ENCODE measurements around the gene PAH. TPM values are rescaled to one million over a fixed set of nuclear protein-coding genes. Genes with fewer than 3 reads are reported as not detected.

PAH gene
- total and polyA plus RNA-seq, 10 of the 15 experiments (the other 5 are each of a cell fraction or from before 2014, with no cell fraction given): 0.20 to 4.8 (median 0.55) TPM; not detected in 1

- TF ChIP-seq GABPA (IDR thresholded peaks at IDR 0.05; ENCODE audit: low read depth): no peak
- no peak for TF ChIP-seq TCF12 (IDR thresholded peaks at IDR 0.05; ENCODE audit: low read depth, low read length)
- TF ChIP-seq BMI1 (IDR thresholded peaks at IDR 0.05; ENCODE audit: borderline replicate concordance): no peak
- no peak for TF ChIP-seq ZSCAN29 (IDR thresholded peaks at IDR 0.05)
- no peak for TF ChIP-seq SMAD1 (IDR thresholded peaks at IDR 0.05; ENCODE audit: low read depth, partially characterized antibody)
Observed at GRCh38 chr12:102933168-102933567, 16.1 kb upstream of the PAH start (continued).

GRCh38 chr12:102927220-102927619 lies 10.2 kb upstream of the PAH start:
- no peaks in the 10 kb centered on the region for H3K79me2 ChIP-seq (ENCODE audit: control insufficient read depth, insufficient read depth, low read length)
- H4K20me1 ChIP-seq (ENCODE audit: control insufficient read depth, insufficient read depth): no peaks in the 10 kb centered on the region
- no peak overlapping the region for H3K4me3 ChIP-seq
- H3K27me3 ChIP-seq (replicated peaks in 1 of 2; ENCODE audit: control insufficient read depth in 2 of 2, insufficient read depth in 2 of 2, low read length in 1 of 2): no peaks in the 10 kb centered on the region; a peak in 1 of 4 replicates
- no peak for DNase-seq (ENCODE audit: low read depth, low spot score)
- RAD21 ChIA-PET (ENCODE audit: unreplicated experiment): interaction anchor here (1.1 kb wide), 1 partner anchor 22 kb away, joined by 3 read pairs; no protein-coding TSS in a partner anchor
- no TSS peak for BruUV-seq (replicated peaks)
- no peaks in the 10 kb centered on the region for H3K4me1 ChIP-seq (ENCODE audit: control insufficient read depth, insufficient read depth, low read length)
- POLR2A ChIA-PET: no interaction called here
- SMC1A ChIA-PET (ENCODE audit: uncharacterized antibody, unreplicated experiment): interaction anchor here (1.1 kb wide), 1 partner anchor 392 kb away, joined by 3 read pairs; no protein-coding TSS in a partner anchor
- H3K4me2 ChIP-seq (ENCODE audit: control insufficient read depth, insufficient read depth): no peak overlapping the region
- CTCF ChIA-PET: interaction anchor here (2.0 kb wide), 1 partner anchor 44 kb away, joined by 13 read pairs; no protein-coding TSS in a partner anchor
- no peak overlapping the region for H2AFZ ChIP-seq (ENCODE audit: control insufficient read depth, low read depth, low read length)
- H3K27ac ChIP-seq (ENCODE audit: control insufficient read depth, insufficient read depth): no peak overlapping the region
- no peaks in the 10 kb centered on the region for H3K36me3 ChIP-seq (ENCODE audit: control insufficient read depth in 2 of 2, insufficient read depth in 2 of 2, low read length in 1 of 2)
- no peak for FAIRE-seq
- H3K9me3 ChIP-seq (replicated peaks; ENCODE audit: control insufficient read depth, insufficient read depth, low read length): no peaks in the 10 kb centered on the region
- H3K9ac ChIP-seq (ENCODE audit: control insufficient read depth, insufficient read depth, low read length): no peak overlapping the region
- intact Hi-C loops (cut with micrococcal nuclease; ENCODE audit: unreplicated experiment): no loop called here
- in situ Hi-C loops (cut with MboI): no loop called here
- no peak for ATAC-seq
- no peak for TF ChIP-seq FOXK2 (IDR thresholded peaks at IDR 0.05)
- no peak for TF ChIP-seq SKIL (IDR thresholded peaks at IDR 0.05; ENCODE audit: low read depth, poor library complexity, severe bottlenecking)
- TF ChIP-seq RELA (IDR thresholded peaks at IDR 0.05; ENCODE audit: borderline replicate concordance, partially characterized antibody): no peak
- no peak for TF ChIP-seq ZBTB4 (CRISPR knock-in tag; IDR thresholded peaks at IDR 0.05)
- TF ChIP-seq HSF1 (IDR thresholded peaks at IDR 0.05; ENCODE audit: low read depth, low read length): no peak
- no peak for TF ChIP-seq TAF1 (IDR thresholded peaks at IDR 0.05; ENCODE audit: borderline replicate concordance, low read depth, low read length)
- no peak for TF ChIP-seq RELB (IDR thresholded peaks at IDR 0.05; ENCODE audit: low read depth)
- TF ChIP-seq PKNOX1 (IDR thresholded peaks at IDR 0.05): no peak
- TF ChIP-seq SMC3 (IDR thresholded peaks at IDR 0.05; ENCODE audit: borderline replicate concordance, low read length): no peak

All from GM12878 (cell line).